DMS 273 (cell line): ENCODE data around the gene OTUD4.

Experiments used
- DNase-seq: peaks from one replicate; lab custom pipeline; 2025; ENCODE audit not compliant: unreplicated experiment; lab: John Stamatoyannopoulos, UW

The OTUD4 gene

GRCh38 chr4:145130130-145130529 is 50.3 kb downstream of the OTUD4 start:
- no peak for DNase-seq

- DNase-seq = no peak
Measured at GRCh38 chr4:145125396-145125795, 55.0 kb downstream of the OTUD4 start.

GRCh38 chr4:145108128-145108527 is 72.3 kb downstream of the OTUD4 start:
- DNase-seq = no peak

DNA sequence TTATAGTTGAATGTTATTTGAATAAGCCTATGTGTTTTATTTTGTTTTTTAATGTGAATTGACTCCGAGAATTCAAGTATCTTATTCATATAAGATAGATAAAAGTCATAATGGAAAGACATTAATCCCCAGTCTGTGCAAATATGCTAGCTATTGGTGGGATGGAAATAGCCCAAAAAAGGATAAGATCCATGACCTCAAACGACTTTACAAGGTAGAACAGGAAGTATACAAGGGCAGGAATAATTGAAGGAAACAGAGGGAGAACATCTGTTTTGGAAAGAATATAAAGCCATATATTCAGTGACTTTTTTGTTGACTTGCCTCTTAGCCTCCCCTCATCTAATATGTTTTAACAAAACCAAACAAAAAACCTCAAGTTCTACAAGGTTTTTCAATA is 73.3 kb downstream of the OTUD4 start:
- DNase-seq = no peak

DNA sequence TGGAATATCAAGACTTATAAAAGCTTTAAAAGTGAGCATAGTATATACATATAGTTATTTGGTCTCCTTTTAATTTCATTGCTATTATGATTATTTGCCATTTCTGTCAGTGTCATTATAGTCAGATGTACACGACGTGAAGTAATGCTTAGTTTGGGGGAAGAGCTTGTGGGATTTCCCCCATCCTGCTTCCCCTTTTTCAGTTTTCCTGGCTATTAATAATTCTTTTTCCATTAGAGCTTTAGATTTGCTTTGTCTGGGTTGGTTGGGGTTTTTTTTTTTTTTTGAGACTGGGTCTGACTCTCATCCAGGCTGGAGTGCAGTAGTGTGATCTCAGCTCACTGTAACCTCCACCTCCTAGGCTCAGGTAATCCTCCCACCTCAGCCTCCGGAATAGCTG is 76.9 kb downstream of the OTUD4 start:
- DNase-seq = no peak

DNA sequence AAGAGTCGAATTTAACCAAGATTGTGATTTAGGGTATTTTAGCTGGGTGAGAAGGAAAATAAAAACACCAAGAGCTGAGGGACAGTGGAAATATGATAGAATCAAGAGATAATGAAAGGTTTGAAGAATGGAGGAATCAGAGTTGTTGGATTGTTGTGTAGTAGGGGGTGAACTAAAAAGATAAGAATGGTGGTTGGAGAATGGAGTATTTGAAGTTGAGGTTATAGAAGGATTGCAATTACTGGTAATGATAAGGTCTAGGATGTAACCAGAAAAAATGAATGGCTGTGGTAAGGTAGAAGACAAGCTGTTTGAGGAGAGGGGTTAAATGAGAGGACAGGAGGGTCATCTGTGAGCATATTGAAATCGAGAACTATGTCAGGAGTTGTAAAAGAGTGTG is 77.8 kb downstream of the OTUD4 start:
- no peak for DNase-seq

- DNase-seq = peak; percentile 4
Measured at GRCh38 chr4:145101091-145101490, 79.3 kb downstream of the OTUD4 start.

GRCh38 chr4:145099653-145100052 is 80.7 kb downstream of the OTUD4 start:
- DNase-seq = peak; percentile 2

DNA sequence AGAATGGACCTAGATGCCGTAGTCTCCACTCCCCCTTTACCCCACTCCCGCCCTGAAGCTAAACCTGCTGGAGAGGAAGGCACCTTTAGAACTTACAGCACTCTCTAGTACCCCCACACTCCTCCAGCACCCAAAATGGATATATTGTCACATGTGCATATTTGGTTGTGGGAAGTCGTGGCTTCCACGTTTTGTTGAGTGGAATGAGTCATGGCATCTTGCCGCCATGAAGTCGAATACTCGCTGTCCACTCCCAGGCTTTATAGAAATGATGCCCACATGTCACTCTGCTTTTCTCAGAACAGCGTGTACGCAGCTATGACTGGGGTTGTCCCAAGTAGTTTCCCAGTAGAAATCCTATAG is 81.7 kb downstream of the OTUD4 start:
- DNase-seq = peak; percentile 65

- DNase-seq = peak; percentile 99
Measured at GRCh38 chr4:145097821-145098674, 82.3 kb downstream of the OTUD4 start, which contains the start of the genes ABCE1 and ANAPC10. ABCE1 (plus strand) TSS chr4:145098311; CDS start chr4:145104413, 6,102 bp downstream. ANAPC10 (minus strand) TSS chr4:145098196; CDS start chr4:145096099, 2,097 bp downstream.

DNA sequence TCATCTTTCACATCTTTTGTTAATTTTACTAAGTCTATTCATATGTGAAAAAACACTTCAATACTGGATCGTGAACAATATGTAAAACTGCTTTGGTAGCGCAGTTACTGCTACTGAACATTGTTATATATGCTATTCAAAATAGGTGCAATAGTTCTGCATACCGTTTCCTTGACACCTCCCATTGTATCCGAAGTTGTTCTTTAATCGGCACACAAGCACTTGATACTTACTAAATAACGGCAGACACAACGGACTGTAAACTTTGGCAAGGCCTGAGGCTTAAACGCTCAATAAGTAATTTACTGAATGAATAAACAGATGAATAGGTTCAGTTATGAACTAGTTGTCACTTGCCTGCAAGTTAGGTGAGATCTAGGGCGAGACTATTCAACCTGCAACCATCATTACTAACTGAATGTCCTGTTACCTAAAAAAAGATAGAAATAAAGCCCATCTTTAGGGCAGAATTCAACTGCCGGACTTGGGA is 83.0 kb downstream of the OTUD4 start:
- peak; percentile 35 for DNase-seq

DNA sequence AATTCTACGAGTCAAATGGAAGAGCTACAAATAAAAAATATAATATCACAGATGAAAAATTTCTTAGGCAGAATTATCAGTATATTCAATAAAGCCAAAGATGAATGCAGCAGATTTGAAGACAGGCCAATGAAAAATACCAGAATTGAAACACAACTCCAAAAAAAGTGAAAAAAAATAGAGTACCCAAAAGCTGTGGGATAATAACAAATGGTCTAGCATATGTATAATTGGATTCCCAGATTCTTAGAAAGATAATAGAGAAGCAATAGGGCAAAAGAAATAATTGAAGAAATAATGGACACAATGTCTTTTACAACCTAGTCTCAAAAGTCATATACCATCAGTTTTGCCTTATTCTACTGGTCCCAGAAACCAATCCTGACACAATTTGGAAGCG is 86.8 kb downstream of the OTUD4 start:
- no peak for DNase-seq

GRCh38 chr4:145090380-145090779 is 90.0 kb downstream of the OTUD4 start:
- no peak for DNase-seq

- no peak for DNase-seq
Measured at GRCh38 chr4:145083891-145084605, 96.3 kb downstream of the OTUD4 start.
